HEK293 (cell line): ENCODE measurements around the gene PDSS1.

Experiments used
- CTCF ChIA-PET: fragments of 350-600 bp; formaldehyde crosslinking; extraction: SDS; loops from one replicate; lab custom pipeline; 2021; ENCODE audit warnings: antibody characterized with exemption; lab: Yijun Ruan, JAX
- POLR2A ChIA-PET: fragments of 300-600 bp; formaldehyde crosslinking; extraction: SDS; loops from one replicate; lab custom pipeline; 2020; ENCODE audit warnings: antibody characterized with exemption, inconsistent platforms; lab: Yijun Ruan, JAX
- H3K27ac ChIP-seq: fragments of 200-500 bp; sonication (Bioruptor generic); 2 replicates; pipeline ENCODE4 v1.5.1; 2014; ENCODE audit warnings: low read depth, low read length, control low read depth, inconsistent platforms; ENCODE audit errors: extremely low read depth
- H3K36me3 ChIP-seq, 2 experiments: fragments of 200-500 bp in 1 of 2; sonication (Bioruptor generic) in 1 of 2; 1 replicate in 1 of 2; 2 replicates in 1 of 2; pipeline ENCODE4 v1.5.1; 2014 to 2017; ENCODE audit warnings: inconsistent platforms in 2 of 2, low read length in 2 of 2; ENCODE audit not compliant: control insufficient read depth in 2 of 2, insufficient read depth in 1 of 2
- H3K4me1 ChIP-seq: fragments of 200-500 bp; sonication (Bioruptor generic); 2 replicates; pipeline ENCODE4 v1.5.1; 2014; ENCODE audit warnings: mild to moderate bottlenecking, low read length, inconsistent platforms; ENCODE audit not compliant: control insufficient read depth, insufficient read depth
- H3K4me3 ChIP-seq: 2 replicates; pipeline ENCODE4 v1.5.1; 2011; ENCODE audit warnings: low read depth, mild to moderate bottlenecking, control low read depth, low read length, moderate library complexity
- H3K9me3 ChIP-seq: fragments of 200-500 bp; sonication (Bioruptor generic); 2 replicates; pipeline ENCODE4 v1.5.1; 2014; ENCODE audit warnings: low read depth, low read length, inconsistent platforms; ENCODE audit not compliant: control insufficient read depth, insufficient read depth
- FEZF1 ChIP-seq: fragments of 450-650 bp; formaldehyde crosslinking; IDR thresholded peaks from 2 replicates; pipeline ENCODE4 v1.5.1; 2016; ENCODE audit warnings: missing biosample characterization, missing genetic modification characterization
- GFI1B ChIP-seq: fragments of 450-650 bp; formaldehyde crosslinking; IDR thresholded peaks from 2 replicates; pipeline ENCODE4 v1.5.1; 2016; ENCODE audit warnings: missing biosample characterization, missing genetic modification characterization
- KLF7 ChIP-seq: fragments of 450-650 bp; formaldehyde crosslinking; IDR thresholded peaks from 2 replicates; pipeline ENCODE4 v1.5.1; 2016; ENCODE audit warnings: missing biosample characterization, missing genetic modification characterization, borderline replicate concordance
- MYNN ChIP-seq: fragments of 450-650 bp; formaldehyde crosslinking; IDR thresholded peaks from 2 replicates; pipeline ENCODE4 v1.5.1; 2016; ENCODE audit warnings: missing biosample characterization, missing genetic modification characterization, borderline replicate concordance
- PBX3 ChIP-seq: sonication (generic); formaldehyde crosslinking; IDR thresholded peaks from 2 replicates; pipeline ENCODE4 v1.8.1; 2022; ENCODE audit warnings: mild to moderate bottlenecking, moderate library complexity, missing genetic modification reagents
- ZBTB11 ChIP-seq: fragments of 450-650 bp; formaldehyde crosslinking; conservative IDR thresholded peaks from 2 replicates; pipeline ENCODE4 v1.5.1; 2016; ENCODE audit warnings: low read depth, missing biosample characterization, missing genetic modification characterization
- ZFP3 ChIP-seq: fragments of 450-650 bp; formaldehyde crosslinking; IDR thresholded peaks from 2 replicates; pipeline ENCODE4 v1.5.1; 2016; ENCODE audit warnings: low read depth, missing biosample characterization, missing genetic modification characterization
- ZNF10 ChIP-seq: fragments of 450-650 bp; formaldehyde crosslinking; IDR thresholded peaks from 2 replicates; pipeline ENCODE4 v1.5.1; 2017; ENCODE audit warnings: missing biosample characterization, missing genetic modification characterization
- ZNF18 ChIP-seq: fragments of 450-650 bp; formaldehyde crosslinking; IDR thresholded peaks from 2 replicates; pipeline ENCODE4 v1.5.1; 2016; ENCODE audit warnings: missing biosample characterization, missing genetic modification characterization
- ZNF2 ChIP-seq: fragments of 450-650 bp; formaldehyde crosslinking; IDR thresholded peaks from 2 replicates; pipeline ENCODE4 v1.5.1; 2016; ENCODE audit warnings: missing biosample characterization, missing genetic modification characterization
- ZNF302 ChIP-seq: fragments of 450-650 bp; formaldehyde crosslinking; IDR thresholded peaks from 2 replicates; pipeline ENCODE4 v1.5.1; 2016; ENCODE audit warnings: missing biosample characterization, missing genetic modification characterization, low read depth
- ZNF341 ChIP-seq: fragments of 450-650 bp; formaldehyde crosslinking; IDR thresholded peaks from 2 replicates; pipeline ENCODE4; 2016; ENCODE audit warnings: low read depth, missing biosample characterization, missing genetic modification characterization
- ZNF354C ChIP-seq: fragments of 450-650 bp; formaldehyde crosslinking; IDR thresholded peaks from 2 replicates; pipeline ENCODE4 v1.5.1; 2016; ENCODE audit warnings: missing biosample characterization, missing genetic modification characterization, low read depth, borderline replicate concordance
- ZNF391 ChIP-seq: fragments of 450-650 bp; formaldehyde crosslinking; IDR thresholded peaks from 2 replicates; pipeline ENCODE4 v1.5.1; 2016; ENCODE audit warnings: low read depth, missing biosample characterization, missing genetic modification characterization, borderline replicate concordance
- ZNF510 ChIP-seq: fragments of 450-650 bp; formaldehyde crosslinking; IDR thresholded peaks from 2 replicates; pipeline ENCODE4 v1.5.1; 2018; ENCODE audit warnings: mild to moderate bottlenecking, missing genetic modification characterization, missing biosample characterization; ENCODE audit not compliant: insufficient replicate concordance
- ZNF518A ChIP-seq: fragments of 450-650 bp; formaldehyde crosslinking; conservative IDR thresholded peaks from 2 replicates; pipeline ENCODE4 v1.5.1; 2016; ENCODE audit warnings: low read depth, missing biosample characterization, missing genetic modification characterization
- ZNF530 ChIP-seq: fragments of 450-650 bp; formaldehyde crosslinking; IDR thresholded peaks from 2 replicates; pipeline ENCODE4 v1.5.1; 2016; ENCODE audit warnings: low read depth, missing biosample characterization, missing genetic modification characterization
- ZNF560 ChIP-seq: fragments of 450-650 bp; formaldehyde crosslinking; IDR thresholded peaks from 2 replicates; pipeline ENCODE4 v1.5.1; 2017; ENCODE audit warnings: missing biosample characterization, missing genetic modification characterization, borderline replicate concordance
- ZNF585B ChIP-seq: fragments of 450-650 bp; formaldehyde crosslinking; IDR thresholded peaks from 2 replicates; pipeline ENCODE4 v1.5.1; 2016; ENCODE audit warnings: missing biosample characterization, missing genetic modification characterization
- ZNF596 ChIP-seq: fragments of 450-650 bp; IDR thresholded peaks from 2 replicates; pipeline ENCODE4 v1.5.0; 2018; ENCODE audit warnings: missing biosample characterization, mild to moderate bottlenecking, missing genetic modification characterization, moderate library complexity
- ZNF645 ChIP-seq: fragments of 450-650 bp; formaldehyde crosslinking; IDR thresholded peaks from 2 replicates; pipeline ENCODE4; 2016; ENCODE audit warnings: missing biosample characterization, missing genetic modification characterization
- ZNF664 ChIP-seq: fragments of 450-650 bp; formaldehyde crosslinking; IDR thresholded peaks from 2 replicates; pipeline ENCODE4 v1.5.1; 2016; ENCODE audit warnings: missing biosample characterization, missing genetic modification characterization
- ZNF701 ChIP-seq: fragments of 450-650 bp; formaldehyde crosslinking; IDR thresholded peaks from 2 replicates; pipeline ENCODE4 v1.5.1; 2016; ENCODE audit warnings: missing biosample characterization, missing genetic modification characterization
- ZNF776 ChIP-seq: fragments of 450-650 bp; formaldehyde crosslinking; IDR thresholded peaks from 2 replicates; pipeline ENCODE4 v1.5.0; 2017; ENCODE audit warnings: missing biosample characterization, missing genetic modification characterization, borderline replicate concordance
- ZSCAN30 ChIP-seq: fragments of 450-650 bp; IDR thresholded peaks from 2 replicates; pipeline ENCODE4 v1.5.1; 2018; ENCODE audit warnings: missing biosample characterization, mild to moderate bottlenecking, missing genetic modification characterization, moderate library complexity

PDSS1 gene

GRCh38 chr10:26755443-26755903, 58.0 kb downstream of the PDSS1 start (continued):
- TF ChIP-seq ZNF510 (tag by site-specific recombination), result no peak
- TF ChIP-seq PBX3 (CRISPR knock-in tag), result no peak
- no peak for TF ChIP-seq ZNF302 (tag by site-specific recombination)
- TF ChIP-seq ZNF391 (tag by site-specific recombination), result no peak
- no peak for TF ChIP-seq ZNF664 (tag by site-specific recombination)
- TF ChIP-seq ZNF10 (tag by site-specific recombination), result no peak
- peak; percentile 45; the same call in 1 of the 2 replicates for TF ChIP-seq MYNN (tag by site-specific recombination)
- TF ChIP-seq ZNF596 (tag by site-specific recombination), result no peak
- no peak for TF ChIP-seq ZNF354C (tag by site-specific recombination)
- no peak for TF ChIP-seq GFI1B
- 0 out of 2 replicates have a peak, but pooled peaks have one; percentile 25 for TF ChIP-seq ZNF2 (tag by site-specific recombination)
- no peak for TF ChIP-seq KLF7 (tag by site-specific recombination)
- no peak for TF ChIP-seq ZBTB11

GRCh38 chr10:26759008-26759407, 61.5 kb downstream of the PDSS1 start:
- Histone ChIP-seq H3K9me3 (no peaks in the 10 kb centered on the region), H3K27ac (no peak overlapping the region), H3K4me1 (0 out of 2 replicates have a peak, but pooled peaks cover 3% of the 10 kb centered on the region), H3K36me3 (no peaks in the 10 kb centered on the region; a peak in 1 of 3 replicates), H3K4me3 (no peak overlapping the region)
- CTCF ChIA-PET, result interaction anchor here (0.6 to 0.8 kb wide), 2 partner anchors 33 to 1917 kb away, joined by 3 read pairs; no protein-coding TSS in a partner anchor
- POLR2A ChIA-PET, result no interaction called here
- TF ChIP-seq ZNF341 (tag by site-specific recombination) (no peak), ZNF701 (no peak), ZNF18 (no peak), ZNF585B (tag by site-specific recombination) (no peak), ZNF645 (no peak), ZNF518A (tag by site-specific recombination) (no peak), ZSCAN30 (tag by site-specific recombination) (no peak), ZNF530 (tag by site-specific recombination) (no peak), ZNF776 (tag by site-specific recombination) (no peak), FEZF1 (tag by site-specific recombination) (no peak), ZNF560 (tag by site-specific recombination) (no peak), ZFP3 (no peak), ZNF2 (tag by site-specific recombination) (no peak)
